Tibial artery (tissue), 4 donors: ENCODE measurements around the gene ARL13A.

Source experiments
- DNase-seq, 2 donors: peaks; one replicate each; pipeline ENCODE4 v3.0.0-alpha.2; 2019
- H3K27ac ChIP-seq, 2 donors: fragments of 200-600 bp; sonication (generic) in 1 of 2; 1 replicate in 1 of 2; 2 replicates in 1 of 2; pipeline ENCODE4 v1.5.1; 2018 to 2019; ENCODE audit warnings: mild to moderate bottlenecking in 1 of 2
- H3K27me3 ChIP-seq, 2 donors: fragments of 200-600 bp; sonication (generic) in 1 of 2; one replicate each; pipeline versions ENCODE4 v1.5.1 to v1.6.0; 2016 to 2019
- H3K36me3 ChIP-seq, 3 donors: fragments of 200-600 bp; sonication (generic) in 2 of 3; one replicate each; pipeline ENCODE4 v1.5.1; 2016 to 2019; ENCODE audit warnings: mild to moderate bottlenecking in 2 of 3
- H3K4me1 ChIP-seq, 4 donors: fragments of 200-600 bp; sonication (generic) in 2 of 4; 1 replicate in 3 of 4; 2 replicates in 1 of 4; pipeline ENCODE4 v1.5.1; 2016 to 2019
- H3K4me3 ChIP-seq, 2 donors: fragments of 200-600 bp; sonication (generic) in 1 of 2; 1 replicate in 1 of 2; 2 replicates in 1 of 2; pipeline ENCODE4 v1.5.1; 2018 to 2019; ENCODE audit warnings: mild to moderate bottlenecking in 2 of 2
- H3K9me3 ChIP-seq, 3 donors: fragments of 200-600 bp; sonication (generic) in 1 of 3; one replicate each; pipeline ENCODE4 v1.5.1; 2016 to 2019
- CTCF ChIP-seq, 2 experiments: fragments of 200-600 bp in 1 of 2; fragments of 450-650 bp in 1 of 2; IDR thresholded peaks; one replicate each; pipeline ENCODE4 v1.5.1; 2017 to 2019; ENCODE audit warnings: antibody characterized with exemption in 2 of 2, mild to moderate bottlenecking in 1 of 2, moderate library complexity in 1 of 2
- intact Hi-C: fragments of 100-400 bp; cut with DNase I; formaldehyde crosslinking; loops from one replicate; pipeline ENCODE4 v1.15.0; 2023; ENCODE audit warnings: low total_unique reads

ARL13A gene

GRCh38 chrX:101025126-101025525, 55.6 kb downstream of the ARL13A start:
- Histone ChIP-seq H3K4me3 (no peak overlapping the region), H3K27me3 (no peaks in the 10 kb centered on the region), H3K9me3 (no peaks in the 10 kb centered on the region), H3K4me1 (no peaks in the 10 kb centered on the region), H3K27ac (no peak overlapping the region), H3K36me3 (peaks cover 0 to 51% (median 36%) of the 10 kb centered on the region in 3 donors)
- no peak for DNase-seq
- intact Hi-C loops: no loop called here
- TF ChIP-seq CTCF (IDR thresholded peaks at IDR 0.05): no peak

GRCh38 chrX:101028562-101028961, 59.1 kb downstream of the ARL13A start:
- peaks cover 0 to 27% (median 15%) of the 10 kb centered on the region in 3 donors for H3K36me3 ChIP-seq
- H3K27me3 ChIP-seq: no peaks in the 10 kb centered on the region
- TF ChIP-seq CTCF (IDR thresholded peaks at IDR 0.05): no peak

GRCh38 chrX:101029665-101030064, 60.2 kb downstream of the ARL13A start:
- H3K4me1 ChIP-seq: no peaks in the 10 kb centered on the region
- H3K4me3 ChIP-seq: no peak overlapping the region
- no peak for DNase-seq
- intact Hi-C loops: no loop called here
- no peak overlapping the region for H3K27ac ChIP-seq
- no peak for TF ChIP-seq CTCF (IDR thresholded peaks at IDR 0.05)
- H3K36me3 ChIP-seq: peaks cover 0 to 23% (median 13%) of the 10 kb centered on the region in 3 donors
- H3K27me3 ChIP-seq: no peaks in the 10 kb centered on the region
- no peaks in the 10 kb centered on the region for H3K9me3 ChIP-seq

More at GRCh38 chrX:101028562-101028961, 59.1 kb downstream of the ARL13A start:
- Histone ChIP-seq H3K4me3 (no peak overlapping the region), H3K27ac (no peak overlapping the region), H3K9me3 (no peaks in the 10 kb centered on the region), H3K4me1 (no peaks in the 10 kb centered on the region)
- no peak for DNase-seq
- intact Hi-C loops: no loop called here

GRCh38 chrX:101037231-101037630, 67.7 kb downstream of the ARL13A start:
- peaks cover 7 to 46% (median 22%) of the 10 kb centered on the region in 3 donors for H3K36me3 ChIP-seq
- no peaks in the 10 kb centered on the region for H3K9me3 ChIP-seq
- H3K4me3 ChIP-seq: no peak overlapping the region
- no peak overlapping the region for H3K27ac ChIP-seq
- no peak for TF ChIP-seq CTCF (IDR thresholded peaks at IDR 0.05)
- no peak for DNase-seq
- intact Hi-C loops: no loop called here
- H3K27me3 ChIP-seq: no peaks in the 10 kb centered on the region
- no peaks in the 10 kb centered on the region for H3K4me1 ChIP-seq

- Histone ChIP-seq H3K4me3 (no peak overlapping the region), H3K9me3 (no peaks in the 10 kb centered on the region), H3K4me1 (no peaks in the 10 kb centered on the region), H3K27me3 (no peaks in the 10 kb centered on the region), H3K36me3 (peaks cover 8 to 50% (median 16%) of the 10 kb centered on the region in 3 donors), H3K27ac (no peak overlapping the region)
- no peak for DNase-seq
- intact Hi-C loops: loop anchor here (10.0 kb wide), 1 partner anchor 165 kb away; no protein-coding TSS in a partner anchor
- TF ChIP-seq CTCF (IDR thresholded peaks at IDR 0.05): no peak
Measured at GRCh38 chrX:101040197-101040596, 70.7 kb downstream of the ARL13A start.
